Activated CD4-positive, alpha-beta T cell treated with anti-CD3 and anti-CD28 coated beads, Interleukin-2, amount 50 U/mL, for 48 hours (primary cell): ENCODE measurements around the gene ANKRD17.

Experiments used
- DNase-seq, 2 experiments: peaks; one replicate each; pipeline ENCODE4 v3.0.0-alpha.2; 2020

The ANKRD17 gene

GRCh38 chr4:73197220-73197619, 61.4 kb downstream of the ANKRD17 start:
- DNase-seq: no peak

DNA sequence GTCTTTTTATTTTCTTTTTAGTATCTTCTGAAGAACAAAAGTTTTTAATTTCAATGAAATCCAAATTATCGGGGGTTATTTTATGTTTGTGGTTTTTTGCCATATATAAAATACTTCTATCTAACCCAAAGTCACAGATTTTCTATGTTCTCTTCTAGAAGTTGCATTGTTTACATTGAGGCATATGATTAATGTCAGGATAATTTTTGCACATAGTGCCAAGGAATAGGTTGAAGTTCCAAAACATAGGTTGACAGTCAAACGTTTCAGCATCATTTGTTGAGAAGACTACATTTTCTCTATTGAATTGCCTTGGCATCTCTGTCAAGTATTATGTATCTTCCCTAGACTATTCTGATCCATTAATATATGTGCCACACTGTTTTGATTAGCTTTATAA, 64.5 kb downstream of the ANKRD17 start:
- no peak for DNase-seq

- no peak for DNase-seq
These were observed 64.9 kb downstream of the ANKRD17 start for GRCh38 chr4:73193659-73194058.

DNA sequence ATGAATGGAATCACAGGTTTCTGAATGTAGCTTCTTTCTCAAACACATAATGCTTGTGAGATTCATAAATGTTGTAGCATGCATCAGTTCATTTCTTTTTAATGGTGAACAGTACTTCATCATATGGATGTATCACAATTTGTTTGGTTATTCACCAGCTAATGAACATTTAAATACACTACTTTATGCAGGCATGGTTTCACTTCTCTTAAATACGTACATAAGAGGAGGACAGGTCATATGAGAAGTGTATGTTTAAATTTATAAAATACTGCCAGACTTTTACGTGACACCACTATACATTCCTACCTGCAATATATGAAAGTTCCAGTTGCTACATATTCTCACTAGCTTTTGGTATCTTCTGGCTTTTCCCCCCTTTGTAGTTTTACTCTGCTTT, 65.4 kb downstream of the ANKRD17 start:
- no peak for DNase-seq

DNA sequence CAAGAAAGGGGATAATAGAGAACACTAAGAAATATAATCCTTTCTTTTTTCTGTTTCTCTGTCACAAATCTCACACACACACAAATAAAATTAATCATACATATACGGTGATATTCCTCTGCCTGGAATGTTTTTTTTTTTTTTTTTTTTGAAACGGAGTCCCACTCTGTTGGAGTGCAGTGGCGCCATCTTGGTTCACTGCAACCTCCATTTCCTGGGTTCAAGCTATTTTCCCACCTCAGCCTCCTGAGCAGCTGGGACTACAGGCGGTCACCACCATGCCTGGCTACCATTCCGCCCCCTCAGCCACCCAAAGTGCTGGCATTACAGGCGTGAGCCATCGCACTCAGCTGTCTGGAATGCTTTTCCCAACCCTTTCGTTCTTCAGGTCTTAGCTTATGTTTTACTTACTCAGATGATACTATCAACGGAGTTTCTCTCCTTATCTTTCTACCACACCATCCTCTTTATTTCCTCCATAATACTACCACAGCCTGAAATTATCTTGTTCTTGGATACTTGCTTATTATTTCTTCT, 69.3 kb downstream of the ANKRD17 start:
- no peak for DNase-seq

DNA sequence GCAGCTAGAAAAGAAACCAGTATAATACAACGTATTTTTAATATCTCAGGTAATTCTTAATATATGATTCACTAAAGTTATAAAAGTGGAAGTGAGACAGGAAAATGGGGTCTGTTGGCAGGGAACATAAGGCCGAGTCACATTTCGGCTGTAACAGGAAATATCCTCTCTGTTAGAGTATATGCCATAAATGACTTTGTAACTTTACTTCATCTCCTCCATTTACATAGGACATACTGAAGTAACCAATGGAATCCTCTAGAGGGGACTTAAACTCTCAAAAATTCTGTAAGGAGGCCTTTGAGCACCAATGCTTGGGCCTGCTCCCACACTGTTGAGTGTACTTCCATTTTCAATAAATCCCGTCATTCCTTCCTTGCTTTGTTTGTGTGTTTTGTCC, 71.3 kb downstream of the ANKRD17 start:
- no peak for DNase-seq

- DNase-seq: no peak
These were observed 72.7 kb downstream of the ANKRD17 start for GRCh38 chr4:73185903-73186302.

GRCh38 chr4:73181231-73181630, 77.4 kb downstream of the ANKRD17 start:
- no peak for DNase-seq

DNA sequence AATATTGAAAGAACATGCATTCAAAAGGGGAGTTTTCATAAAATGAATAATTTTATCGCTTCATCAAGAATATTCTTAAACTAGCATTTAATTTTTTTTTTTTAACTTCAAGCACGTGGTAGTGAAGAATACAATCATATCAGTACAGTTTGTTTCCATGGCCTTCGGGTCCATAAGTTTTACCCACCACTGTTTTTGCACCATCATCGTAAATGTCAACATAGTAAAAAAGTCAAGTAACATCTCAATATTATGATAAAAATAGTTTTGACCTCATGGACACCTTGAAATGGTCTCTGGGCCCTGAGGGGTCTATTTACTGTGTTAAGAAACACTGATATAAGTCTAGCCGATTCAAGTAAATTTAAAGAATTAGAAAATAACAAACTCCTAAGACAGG, 80.2 kb downstream of the ANKRD17 start:
- no peak for DNase-seq

DNA sequence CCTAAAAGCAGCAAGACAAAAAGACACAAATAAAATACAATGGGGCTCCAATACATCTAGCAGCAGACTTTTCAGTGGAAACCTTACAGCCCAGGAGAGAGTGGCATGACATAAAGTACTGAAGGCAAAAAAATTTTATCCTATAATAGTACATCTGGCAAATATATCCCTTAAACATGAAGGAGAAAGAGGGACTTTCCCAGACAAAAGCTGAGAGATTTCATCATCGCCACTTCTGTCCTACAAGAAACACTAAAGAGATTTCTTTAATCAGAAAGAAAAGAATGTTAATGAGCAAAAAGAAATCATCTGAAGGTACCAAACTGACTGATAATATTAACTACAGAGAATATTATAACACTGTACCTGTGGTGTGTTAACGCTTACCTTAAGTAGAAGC, 86.4 kb downstream of the ANKRD17 start:
- DNase-seq: no peak

GRCh38 chr4:73170518-73171198, 87.9 kb downstream of the ANKRD17 start:
- no peak for DNase-seq

GRCh38 chr4:73166212-73166611, 92.4 kb downstream of the ANKRD17 start:
- no peak for DNase-seq

DNA sequence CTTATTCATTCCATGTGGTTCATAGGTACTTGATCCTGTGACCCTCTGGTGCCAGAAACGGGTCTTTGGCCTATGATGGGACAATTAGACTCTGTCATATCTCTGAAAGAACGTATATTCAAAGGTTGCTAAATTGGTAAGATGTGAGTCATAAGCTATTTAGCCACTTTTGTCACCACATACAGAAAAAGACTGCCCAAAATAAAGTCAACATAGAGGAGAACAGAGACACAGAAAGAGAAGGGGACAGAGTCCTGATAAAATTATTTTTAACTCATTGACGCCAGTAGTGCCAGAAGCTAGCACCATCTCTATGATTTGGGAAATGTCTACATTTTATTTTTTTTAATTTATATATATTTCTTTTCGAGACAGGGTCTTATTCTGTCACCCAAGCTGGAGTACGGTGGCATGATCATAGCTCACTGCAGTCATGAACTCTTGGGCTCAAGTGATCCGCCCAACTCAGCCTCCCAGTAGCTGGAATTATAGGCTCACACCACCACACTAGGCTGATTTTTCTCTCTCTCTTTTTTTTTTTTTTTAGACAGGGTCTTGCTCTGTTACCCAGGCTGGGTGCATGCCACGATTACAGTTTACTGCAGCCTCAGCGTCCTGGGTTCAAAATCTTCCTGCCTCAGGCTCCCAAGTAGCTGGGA, 96.9 kb downstream of the ANKRD17 start:
- no peak for DNase-seq

DNA sequence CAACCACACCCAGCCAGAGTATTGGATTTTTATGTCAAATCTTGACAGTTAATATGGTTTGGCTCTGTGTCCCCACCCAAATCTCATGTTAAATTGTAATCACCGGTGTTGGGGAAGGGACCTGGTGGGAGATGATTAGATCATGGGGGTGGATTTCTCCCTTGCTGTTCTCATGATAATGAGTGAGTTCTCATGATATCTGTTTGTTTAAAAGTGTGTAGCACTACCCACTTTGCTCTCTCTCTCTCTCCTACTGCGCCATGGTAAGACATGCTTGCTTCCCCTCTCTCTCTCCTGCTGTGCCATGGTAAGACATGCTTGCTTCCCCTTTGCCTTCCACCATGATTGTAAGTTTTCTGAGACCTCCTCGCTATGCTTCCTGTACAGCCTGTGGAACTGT, 102.2 kb downstream of the ANKRD17 start:
- no peak for DNase-seq

DNA sequence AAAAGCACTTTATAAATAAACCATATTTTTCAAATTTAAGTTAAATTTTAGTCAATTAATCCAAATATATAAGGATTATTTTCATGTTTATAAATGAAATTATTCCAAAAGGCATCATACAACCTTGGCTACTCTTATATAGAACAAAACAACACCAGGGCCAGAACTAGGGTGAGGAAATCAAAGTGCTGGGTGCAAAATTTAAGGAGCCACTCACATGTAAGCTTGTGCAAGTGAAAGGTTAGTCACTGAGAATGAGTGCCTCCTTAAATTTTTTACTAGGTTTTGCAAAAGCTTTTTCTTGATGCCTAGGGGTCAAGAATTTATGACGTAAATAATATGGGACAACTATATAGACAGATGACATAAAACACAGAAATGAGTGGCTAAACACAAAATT, 105.7 kb downstream of the ANKRD17 start:
- DNase-seq: no peak

GRCh38 chr4:73142995-73143547, 115.5 kb downstream of the ANKRD17 start:
- DNase-seq: no peak

- DNase-seq: no peak
These were observed 118.6 kb downstream of the ANKRD17 start for GRCh38 chr4:73139991-73140390.

- no peak for DNase-seq
These were observed 119.4 kb downstream of the ANKRD17 start for GRCh38 chr4:73139245-73139644.

DNA sequence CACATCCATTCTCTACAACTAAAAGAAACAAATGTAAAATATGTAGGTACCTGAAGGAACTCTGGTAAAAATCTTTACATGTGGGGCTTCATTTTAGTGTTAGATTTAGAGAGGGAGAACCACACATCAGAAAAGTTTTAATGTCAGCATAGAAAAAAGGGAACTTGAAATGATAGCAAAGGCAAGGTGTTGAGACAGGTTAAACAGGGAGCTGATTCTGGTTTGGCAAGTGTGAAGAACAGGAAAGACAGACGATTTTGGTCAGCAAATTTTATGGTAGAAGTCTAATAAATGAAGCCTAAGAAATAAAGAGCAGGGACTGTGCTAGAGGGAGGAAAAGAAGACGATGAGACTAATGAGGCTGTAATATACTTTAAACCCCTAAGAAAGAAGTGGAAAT, 121.5 kb downstream of the ANKRD17 start:
- no peak for DNase-seq

GRCh38 chr4:73133784-73134183, 124.8 kb downstream of the ANKRD17 start:
- no peak for DNase-seq

DNA sequence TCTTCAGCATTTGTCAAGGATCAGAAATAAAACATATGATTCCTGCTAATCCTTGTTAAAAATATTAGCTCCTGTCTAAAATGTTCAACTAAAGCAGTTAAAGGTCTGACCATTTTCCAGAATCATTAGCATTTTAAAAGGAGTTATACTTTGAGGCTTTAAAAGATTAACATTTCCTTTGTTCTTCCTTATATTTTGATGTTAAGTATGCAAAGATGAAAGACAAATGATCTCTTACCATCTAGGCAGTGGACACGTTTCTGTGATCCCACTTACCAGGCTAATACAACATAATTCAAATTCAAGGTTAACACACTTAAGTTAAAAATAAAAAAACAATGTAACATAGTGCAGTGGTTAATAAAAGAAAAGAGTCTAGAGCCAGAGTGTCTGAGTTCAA, 127.3 kb downstream of the ANKRD17 start:
- no peak for DNase-seq

- no peak for DNase-seq
These were observed 129.3 kb downstream of the ANKRD17 start for GRCh38 chr4:73129319-73129718.

GRCh38 chr4:73127839-73128453, 130.7 kb downstream of the ANKRD17 start:
- no peak for DNase-seq

GRCh38 chr4:73109493-73109892, 149.1 kb downstream of the ANKRD17 start:
- no peak for DNase-seq
